ENCODE measurements around the gene TRAF3.

TRAF3 gene

GRCh38 chr14:102932484-102933248 lies 155.4 kb downstream of the TRAF3 start:
- Histone ChIP-seq H3K4me1 (ENCODE audit: low read depth, poor library complexity, severe bottlenecking) (no peaks in the 10 kb centered on the region), H4K20me1 (ENCODE audit: insufficient read depth) (no peaks in the 10 kb centered on the region), H3K27ac (no peak overlapping the region), H3K36me3 (ENCODE audit: insufficient read depth) (no peaks in the 10 kb centered on the region), H2AFZ (ENCODE audit: low read depth) (no peak overlapping the region), H3K79me2 (ENCODE audit: insufficient read depth, low read depth) (no peaks in the 10 kb centered on the region), H3K4me2 (no peak overlapping the region), H3K27me3 (ENCODE audit: insufficient read depth, low read depth) (no peaks in the 10 kb centered on the region), H3K4me3 (IDR thresholded peaks at IDR 0.05; ENCODE audit: insufficient read depth, low read depth, low read length) (no peak overlapping the region), H3K9ac (no peak overlapping the region)
- no peak for TF ChIP-seq CTCF (conservative IDR thresholded peaks at IDR 0.05; ENCODE audit: low read depth, low read length)

GRCh38 chr14:102933618-102934231 lies 156.5 kb downstream of the TRAF3 start:
- Histone ChIP-seq H3K4me2 (no peak overlapping the region), H3K4me1 (ENCODE audit: low read depth, poor library complexity, severe bottlenecking) (no peaks in the 10 kb centered on the region), H3K36me3 (ENCODE audit: insufficient read depth) (no peaks in the 10 kb centered on the region), H4K20me1 (ENCODE audit: insufficient read depth) (no peaks in the 10 kb centered on the region), H2AFZ (ENCODE audit: low read depth) (no peak overlapping the region), H3K79me2 (ENCODE audit: insufficient read depth, low read depth) (no peaks in the 10 kb centered on the region), H3K27ac (no peak overlapping the region), H3K27me3 (ENCODE audit: insufficient read depth, low read depth) (no peaks in the 10 kb centered on the region), H3K4me3 (IDR thresholded peaks at IDR 0.05; ENCODE audit: insufficient read depth, low read depth, low read length) (no peak overlapping the region), H3K9ac (no peak overlapping the region)
- no peak for TF ChIP-seq CTCF (conservative IDR thresholded peaks at IDR 0.05; ENCODE audit: low read depth, low read length)

DNA sequence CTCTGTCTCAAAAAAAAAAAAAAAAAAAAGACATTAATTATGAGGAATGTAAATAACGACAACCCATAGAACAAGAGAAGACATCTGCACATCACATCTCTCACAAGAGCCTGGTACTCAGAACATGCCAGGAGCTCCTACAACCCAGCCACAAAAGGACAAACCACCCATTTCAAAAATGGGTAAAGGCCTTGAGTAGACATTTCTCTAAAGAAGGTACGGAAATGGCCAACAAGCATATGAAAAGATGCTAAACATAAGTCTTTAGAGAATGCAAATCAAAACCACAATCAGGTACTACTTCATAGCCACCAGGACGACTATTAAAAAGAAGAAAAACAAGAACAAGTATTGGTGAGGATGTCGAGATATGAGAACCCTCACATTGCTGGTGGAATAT lies 158.5 kb downstream of the TRAF3 start:
- H3K9ac ChIP-seq: no peak overlapping the region
- TF ChIP-seq CTCF (conservative IDR thresholded peaks at IDR 0.05; ENCODE audit: low read depth, low read length): no peak

DNA sequence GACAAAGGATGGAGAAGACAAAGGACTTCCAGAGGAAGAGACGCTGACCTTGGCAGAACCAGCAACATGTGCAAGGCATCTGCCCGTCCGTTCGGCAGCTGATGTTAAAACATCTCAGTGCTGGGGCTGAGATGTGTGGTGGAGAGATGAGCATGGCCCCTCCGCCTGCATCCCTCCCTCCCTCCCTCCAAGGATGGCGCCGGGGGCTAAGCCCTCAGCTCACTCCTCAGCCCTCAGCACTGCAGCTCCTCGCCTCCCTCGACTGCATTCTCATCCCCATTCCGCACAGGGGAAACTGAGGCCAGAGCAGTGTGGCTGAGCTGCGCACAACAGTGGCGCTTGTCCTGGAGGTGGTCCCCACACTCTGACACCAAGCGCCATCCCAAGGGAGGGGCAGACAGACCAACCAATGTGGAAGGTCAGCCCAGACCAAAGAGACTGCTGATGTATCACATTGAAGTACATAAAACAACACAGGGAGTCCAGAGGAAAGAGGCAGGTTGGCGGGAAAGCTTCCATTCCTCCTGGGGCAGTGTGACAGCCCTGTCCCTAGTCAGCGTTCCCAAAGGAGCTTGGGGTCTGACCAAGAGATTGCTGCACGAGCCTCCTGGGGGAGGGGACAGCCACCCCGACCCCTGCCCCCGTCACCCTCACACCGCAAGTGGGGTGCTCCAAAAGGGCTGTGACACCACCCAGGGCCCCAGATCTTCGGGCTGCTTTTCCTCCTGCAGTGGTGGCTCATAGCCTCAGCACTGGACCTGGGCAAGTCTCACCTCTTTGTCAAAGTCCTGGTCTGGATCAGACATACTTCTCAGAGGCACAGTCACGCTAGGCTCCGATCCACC lies 160.3 kb downstream of the TRAF3 start:
- no peak overlapping the region for H3K4me3 ChIP-seq (IDR thresholded peaks at IDR 0.05; ENCODE audit: insufficient read depth, low read depth, low read length)
- H4K20me1 ChIP-seq (ENCODE audit: insufficient read depth): no peaks in the 10 kb centered on the region
- no peak overlapping the region for H2AFZ ChIP-seq (ENCODE audit: low read depth)
- no peaks in the 10 kb centered on the region for H3K27me3 ChIP-seq (ENCODE audit: insufficient read depth, low read depth)
- no peak overlapping the region for H3K27ac ChIP-seq
- no peak overlapping the region for H3K4me2 ChIP-seq
- no peaks in the 10 kb centered on the region for H3K4me1 ChIP-seq (ENCODE audit: low read depth, poor library complexity, severe bottlenecking)
- no peak overlapping the region for H3K9ac ChIP-seq
- no peaks in the 10 kb centered on the region for H3K79me2 ChIP-seq (ENCODE audit: insufficient read depth, low read depth)
- no peaks in the 10 kb centered on the region for H3K36me3 ChIP-seq (ENCODE audit: insufficient read depth)
- no peak for TF ChIP-seq CTCF (conservative IDR thresholded peaks at IDR 0.05; ENCODE audit: low read depth, low read length)

More for the DNA sequence above, 158.5 kb downstream of the TRAF3 start:
- H3K27me3 ChIP-seq (ENCODE audit: insufficient read depth, low read depth): no peaks in the 10 kb centered on the region
- H3K4me2 ChIP-seq: no peak overlapping the region
- H4K20me1 ChIP-seq (ENCODE audit: insufficient read depth): no peaks in the 10 kb centered on the region
- no peaks in the 10 kb centered on the region for H3K36me3 ChIP-seq (ENCODE audit: insufficient read depth)
- H3K27ac ChIP-seq: no peak overlapping the region
- no peak overlapping the region for H2AFZ ChIP-seq (ENCODE audit: low read depth)
- H3K4me3 ChIP-seq (IDR thresholded peaks at IDR 0.05; ENCODE audit: insufficient read depth, low read depth, low read length): no peak overlapping the region
- H3K79me2 ChIP-seq (ENCODE audit: insufficient read depth, low read depth): no peaks in the 10 kb centered on the region
- H3K4me1 ChIP-seq (ENCODE audit: low read depth, poor library complexity, severe bottlenecking): no peaks in the 10 kb centered on the region
